ENCODE data around the gene LAMTOR3. TPM values are rescaled to one million over a fixed set of nuclear protein-coding genes. Genes with fewer than 3 reads are reported as not detected.
A peak's percentile ranks its signal among the peaks of the same experiment; 100 is the strongest.

Gene LAMTOR3
- total RNA-seq, result 34.2 to 38.8 TPM (median 36.2 TPM) in 3 replicates
- long read RNA-seq, full-length matches to known transcripts, result 54 of 57 reads
- long read RNA-seq, partial matches to known transcripts, result 2 of 57 reads
- long read RNA-seq, other reads (novel, unspliced or antisense), result 1 of 57 reads

- Mint-ChIP-seq H3K9me3 (ENCODE audit: low read depth) (no peaks in the 10 kb centered on the region), H3K27ac (ENCODE audit: unreplicated experiment) (peak within 1 kb of the TSS; percentile 99), H3K36me3 (ENCODE audit: low read depth) (peaks cover 2% of the 10 kb centered on the region), H3K4me3 (ENCODE audit: unreplicated experiment) (peak within 1 kb of the TSS; percentile 98), H3K4me1 (ENCODE audit: low read depth) (peaks cover 39% of the 10 kb centered on the region), H3K27me3 (ENCODE audit: low read depth) (no peaks in the 10 kb centered on the region)
- DNase-seq (ENCODE audit: low spot score), result peak; percentile 95
- TF ChIP-seq CTCF (IDR thresholded peaks at IDR 0.05), result no peak
Observed at GRCh38 chr4:99894161-99894997, at the start of gene LAMTOR3. Gene LAMTOR3 (minus strand): TSS chr4:99894427. CDS start chr4:99893963, 464 bp downstream.

- no peak for DNase-seq (ENCODE audit: low spot score)
- peaks cover 8% of the 10 kb centered on the region for H3K4me1 Mint-ChIP-seq (ENCODE audit: low read depth)
- peaks cover 19% of the 10 kb centered on the region for H3K36me3 Mint-ChIP-seq (ENCODE audit: low read depth)
- H3K27me3 Mint-ChIP-seq (ENCODE audit: low read depth), result no peaks in the 10 kb centered on the region
- no peak for TF ChIP-seq CTCF (IDR thresholded peaks at IDR 0.05)
- no peak overlapping the region for H3K27ac Mint-ChIP-seq (ENCODE audit: unreplicated experiment)
- no peak overlapping the region for H3K4me3 Mint-ChIP-seq (ENCODE audit: unreplicated experiment)
- peaks cover 19% of the 10 kb centered on the region for H3K9me3 Mint-ChIP-seq (ENCODE audit: low read depth)
Observed at GRCh38 chr4:99938243-99938753, 44.1 kb upstream of the LAMTOR3 start.

GRCh38 chr4:99934891-99935290 is 40.7 kb upstream of the LAMTOR3 start:
- Mint-ChIP-seq H3K4me1 (ENCODE audit: low read depth) (peaks cover 5% of the 10 kb centered on the region), H3K27me3 (ENCODE audit: low read depth) (no peaks in the 10 kb centered on the region), H3K9me3 (ENCODE audit: low read depth) (peaks cover 26% of the 10 kb centered on the region), H3K36me3 (ENCODE audit: low read depth) (peaks cover 23% of the 10 kb centered on the region), H3K27ac (ENCODE audit: unreplicated experiment) (no peak overlapping the region), H3K4me3 (ENCODE audit: unreplicated experiment) (no peak overlapping the region)
- TF ChIP-seq CTCF (IDR thresholded peaks at IDR 0.05), result no peak
- DNase-seq (ENCODE audit: low spot score), result no peak

- H3K27me3 Mint-ChIP-seq (ENCODE audit: low read depth), result no peaks in the 10 kb centered on the region
- H3K4me3 Mint-ChIP-seq (ENCODE audit: unreplicated experiment), result no peak overlapping the region
- no peak for DNase-seq (ENCODE audit: low spot score)
- H3K9me3 Mint-ChIP-seq (ENCODE audit: low read depth), result peaks cover 4% of the 10 kb centered on the region
- peaks cover under 1% of the 10 kb centered on the region for H3K4me1 Mint-ChIP-seq (ENCODE audit: low read depth)
- TF ChIP-seq CTCF (IDR thresholded peaks at IDR 0.05), result no peak
- H3K36me3 Mint-ChIP-seq (ENCODE audit: low read depth), result peaks cover 8% of the 10 kb centered on the region
- H3K27ac Mint-ChIP-seq (ENCODE audit: unreplicated experiment), result no peak overlapping the region
Observed at GRCh38 chr4:99927566-99927965, 33.3 kb upstream of the LAMTOR3 start.

GRCh38 chr4:99921174-99921573 is 26.9 kb upstream of the LAMTOR3 start:
- peaks cover 11% of the 10 kb centered on the region for H3K36me3 Mint-ChIP-seq (ENCODE audit: low read depth)
- DNase-seq (ENCODE audit: low spot score), result no peak
- no peak overlapping the region for H3K27ac Mint-ChIP-seq (ENCODE audit: unreplicated experiment)
- peaks cover 10% of the 10 kb centered on the region for H3K9me3 Mint-ChIP-seq (ENCODE audit: low read depth)
- H3K27me3 Mint-ChIP-seq (ENCODE audit: low read depth), result no peaks in the 10 kb centered on the region
- no peaks in the 10 kb centered on the region for H3K4me1 Mint-ChIP-seq (ENCODE audit: low read depth)
- H3K4me3 Mint-ChIP-seq (ENCODE audit: unreplicated experiment), result no peak overlapping the region
- TF ChIP-seq CTCF (IDR thresholded peaks at IDR 0.05), result no peak

All from chondrocyte (in vitro differentiated cells).